Mucosa of stomach (tissue), 1 donor: ENCODE data around the gene PAFAH1B1.
"Not testable (repeated sequence)": the region's sequence is repeated elsewhere in the genome, so short reads cannot be mapped to it uniquely, and the experiment has no call there.

Source experiments
- H3K27me3 ChIP-seq: one replicate; pipeline ENCODE4 v1.7.0; 2013; ENCODE audit warnings: mild to moderate bottlenecking, low read length; ENCODE audit not compliant: control insufficient read depth, insufficient read depth
- H3K36me3 ChIP-seq: one replicate; pipeline ENCODE4 v1.7.0; 2013; ENCODE audit warnings: low read length; ENCODE audit not compliant: control insufficient read depth, insufficient read depth
- H3K4me1 ChIP-seq: one replicate; pipeline ENCODE4 v1.7.0; 2013; ENCODE audit warnings: mild to moderate bottlenecking, low read length; ENCODE audit not compliant: control insufficient read depth, insufficient read depth
- H3K4me3 ChIP-seq: one replicate; pipeline ENCODE4 v1.7.0; 2013; ENCODE audit warnings: low read length
- H3K9ac ChIP-seq: one replicate; pipeline ENCODE4 v1.7.0; 2013; ENCODE audit warnings: mild to moderate bottlenecking, low read length, moderate library complexity
- H3K9me3 ChIP-seq: one replicate; pipeline ENCODE4 v1.7.0; 2013; ENCODE audit warnings: mild to moderate bottlenecking, low read length, moderate library complexity; ENCODE audit not compliant: control insufficient read depth
- donor health status: Pancreatic carcinoma.

The PAFAH1B1 gene

GRCh38 chr17:2624292-2624731, 30.9 kb downstream of the PAFAH1B1 start:
- H3K9me3 ChIP-seq = no peaks in the 10 kb centered on the region
- H3K4me3 ChIP-seq = no peak overlapping the region
- no peaks in the 10 kb centered on the region for H3K4me1 ChIP-seq
- no peaks in the 10 kb centered on the region for H3K27me3 ChIP-seq
- no peaks in the 10 kb centered on the region for H3K36me3 ChIP-seq
- no peak overlapping the region for H3K9ac ChIP-seq

- not testable (repeated sequence) for H3K9ac ChIP-seq, H3K9me3 ChIP-seq, H3K27me3 ChIP-seq, H3K4me1 ChIP-seq, H3K36me3 ChIP-seq, H3K4me3 ChIP-seq
Measured at GRCh38 chr17:2626626-2627219, 33.3 kb downstream of the PAFAH1B1 start.

GRCh38 chr17:2628922-2629321, 35.5 kb downstream of the PAFAH1B1 start:
- H3K4me1 ChIP-seq, H3K4me3 ChIP-seq, H3K9ac ChIP-seq, H3K36me3 ChIP-seq, H3K9me3 ChIP-seq, H3K27me3 ChIP-seq: not testable (repeated sequence)

GRCh38 chr17:2631211-2631610, 37.8 kb downstream of the PAFAH1B1 start:
- H3K4me3 ChIP-seq = no peak overlapping the region
- H3K4me1 ChIP-seq = peaks cover 21% of the 10 kb centered on the region
- H3K9ac ChIP-seq = no peak overlapping the region

GRCh38 chr17:2634361-2634960, 41.0 kb downstream of the PAFAH1B1 start:
- Histone ChIP-seq H3K4me1 (peaks cover 21% of the 10 kb centered on the region), H3K9ac (no peak overlapping the region), H3K9me3 (no peaks in the 10 kb centered on the region), H3K4me3 (no peak overlapping the region), H3K36me3 (no peaks in the 10 kb centered on the region), H3K27me3 (no peaks in the 10 kb centered on the region)

More at GRCh38 chr17:2631211-2631610, 37.8 kb downstream of the PAFAH1B1 start:
- no peaks in the 10 kb centered on the region for H3K27me3 ChIP-seq
- no peaks in the 10 kb centered on the region for H3K9me3 ChIP-seq
- no peaks in the 10 kb centered on the region for H3K36me3 ChIP-seq

- Histone ChIP-seq H3K4me3 (no peak overlapping the region), H3K9ac (no peak overlapping the region), H3K36me3 (no peaks in the 10 kb centered on the region), H3K9me3 (no peaks in the 10 kb centered on the region), H3K27me3 (no peaks in the 10 kb centered on the region), H3K4me1 (peaks cover 21% of the 10 kb centered on the region)
Measured at GRCh38 chr17:2635241-2635640, 41.8 kb downstream of the PAFAH1B1 start.

GRCh38 chr17:2635675-2636074, 42.2 kb downstream of the PAFAH1B1 start:
- Histone ChIP-seq H3K4me3 (no peak overlapping the region), H3K9me3 (no peaks in the 10 kb centered on the region), H3K9ac (no peak overlapping the region), H3K36me3 (no peaks in the 10 kb centered on the region), H3K27me3 (no peaks in the 10 kb centered on the region), H3K4me1 (peaks cover 21% of the 10 kb centered on the region)

GRCh38 chr17:2636169-2636930, 42.9 kb downstream of the PAFAH1B1 start:
- Histone ChIP-seq H3K4me3 (no peak overlapping the region), H3K9me3 (no peaks in the 10 kb centered on the region), H3K36me3 (no peaks in the 10 kb centered on the region), H3K9ac (no peak overlapping the region), H3K4me1 (peaks cover 21% of the 10 kb centered on the region), H3K27me3 (no peaks in the 10 kb centered on the region)

GRCh38 chr17:2637422-2637821, 44.0 kb downstream of the PAFAH1B1 start:
- Histone ChIP-seq H3K9me3 (no peaks in the 10 kb centered on the region), H3K9ac (no peak overlapping the region), H3K4me1 (peaks cover 21% of the 10 kb centered on the region), H3K36me3 (no peaks in the 10 kb centered on the region), H3K4me3 (no peak overlapping the region), H3K27me3 (no peaks in the 10 kb centered on the region)

GRCh38 chr17:2644971-2645370, 51.5 kb downstream of the PAFAH1B1 start:
- Histone ChIP-seq H3K9ac (no peak overlapping the region), H3K36me3 (no peaks in the 10 kb centered on the region), H3K27me3 (no peaks in the 10 kb centered on the region), H3K9me3 (no peaks in the 10 kb centered on the region), H3K4me1 (no peaks in the 10 kb centered on the region), H3K4me3 (no peak overlapping the region)

GRCh38 chr17:2647957-2648356, 54.5 kb downstream of the PAFAH1B1 start:
- Histone ChIP-seq H3K27me3 (no peaks in the 10 kb centered on the region), H3K4me1 (no peaks in the 10 kb centered on the region), H3K9me3 (no peaks in the 10 kb centered on the region), H3K9ac (no peak overlapping the region), H3K4me3 (no peak overlapping the region), H3K36me3 (no peaks in the 10 kb centered on the region)

GRCh38 chr17:2649191-2649590, 55.7 kb downstream of the PAFAH1B1 start:
- H3K36me3 ChIP-seq = no peaks in the 10 kb centered on the region
- no peak overlapping the region for H3K9ac ChIP-seq
- no peak overlapping the region for H3K4me3 ChIP-seq
- no peaks in the 10 kb centered on the region for H3K9me3 ChIP-seq
- no peaks in the 10 kb centered on the region for H3K27me3 ChIP-seq
- no peaks in the 10 kb centered on the region for H3K4me1 ChIP-seq
